ENCODE data around the gene GNAL.
"Not testable (repeated sequence)": the region's sequence is repeated elsewhere in the genome, so short reads cannot be mapped to it uniquely, and the experiment has no call there.

The GNAL gene

GRCh38 chr18:11688972-11689668 is at the start of gene GNAL:
Gene GNAL (plus strand): TSS chr18:11689264. CDS start chr18:11689564, 300 bp downstream.
- TF ChIP-seq CTCF (IDR thresholded peaks at IDR 0.05; ENCODE audit: low read depth, low read length) (no peak), POLR2A (IDR thresholded peaks at IDR 0.05; ENCODE audit: extremely low read depth, insufficient read length) (no peak), MYC (IDR thresholded peaks at IDR 0.05; ENCODE audit: low read depth, low read length) (no peak), MAX (IDR thresholded peaks at IDR 0.05; ENCODE audit: low read depth, low read length) (no peak)
- H3K4me3 ChIP-seq (ENCODE audit: low read depth, low read length) = no peak within 1 kb of the TSS
- peak; percentile 80 for DNase-seq (ENCODE audit: low read depth)

- DNase-seq (ENCODE audit: low read depth); H3K4me3 ChIP-seq (ENCODE audit: low read depth, low read length): not testable (repeated sequence)
Observed at GRCh38 chr18:11647310-11647709, 41.8 kb upstream of the GNAL start.

- H3K4me3 ChIP-seq (ENCODE audit: low read depth, low read length) = not testable (repeated sequence)
Observed at GRCh38 chr18:11647804-11648203, 41.3 kb upstream of the GNAL start.

GRCh38 chr18:11649839-11650238 is 39.2 kb upstream of the GNAL start:
- TF ChIP-seq POLR2A (IDR thresholded peaks at IDR 0.05; ENCODE audit: extremely low read depth, insufficient read length) = no peak
- TF ChIP-seq MAX (IDR thresholded peaks at IDR 0.05; ENCODE audit: low read depth, low read length) = no peak
- no peak for TF ChIP-seq MYC (IDR thresholded peaks at IDR 0.05; ENCODE audit: low read depth, low read length)
- TF ChIP-seq CTCF (IDR thresholded peaks at IDR 0.05; ENCODE audit: low read depth, low read length) = no peak
- no peak overlapping the region for H3K4me3 ChIP-seq (ENCODE audit: low read depth, low read length)
- no peak for DNase-seq (ENCODE audit: low read depth)

More at GRCh38 chr18:11647804-11648203, 41.3 kb upstream of the GNAL start:
- not testable (repeated sequence) for DNase-seq (ENCODE audit: low read depth)

- H3K4me3 ChIP-seq (ENCODE audit: low read depth, low read length) = no peak overlapping the region
- no peak for DNase-seq (ENCODE audit: low read depth)
- TF ChIP-seq MAX (IDR thresholded peaks at IDR 0.05; ENCODE audit: low read depth, low read length) (no peak), CTCF (IDR thresholded peaks at IDR 0.05; ENCODE audit: low read depth, low read length) (no peak), MYC (IDR thresholded peaks at IDR 0.05; ENCODE audit: low read depth, low read length) (no peak)
Observed at GRCh38 chr18:11651899-11652298, 37.2 kb upstream of the GNAL start.

GRCh38 chr18:11653521-11653920 is 35.5 kb upstream of the GNAL start:
- no peak overlapping the region for H3K4me3 ChIP-seq (ENCODE audit: low read depth, low read length)
- TF ChIP-seq POLR2A (IDR thresholded peaks at IDR 0.05; ENCODE audit: extremely low read depth, insufficient read length) (no peak), CTCF (IDR thresholded peaks at IDR 0.05; ENCODE audit: low read depth, low read length) (no peak)
- DNase-seq (ENCODE audit: low read depth) = no peak

DNA sequence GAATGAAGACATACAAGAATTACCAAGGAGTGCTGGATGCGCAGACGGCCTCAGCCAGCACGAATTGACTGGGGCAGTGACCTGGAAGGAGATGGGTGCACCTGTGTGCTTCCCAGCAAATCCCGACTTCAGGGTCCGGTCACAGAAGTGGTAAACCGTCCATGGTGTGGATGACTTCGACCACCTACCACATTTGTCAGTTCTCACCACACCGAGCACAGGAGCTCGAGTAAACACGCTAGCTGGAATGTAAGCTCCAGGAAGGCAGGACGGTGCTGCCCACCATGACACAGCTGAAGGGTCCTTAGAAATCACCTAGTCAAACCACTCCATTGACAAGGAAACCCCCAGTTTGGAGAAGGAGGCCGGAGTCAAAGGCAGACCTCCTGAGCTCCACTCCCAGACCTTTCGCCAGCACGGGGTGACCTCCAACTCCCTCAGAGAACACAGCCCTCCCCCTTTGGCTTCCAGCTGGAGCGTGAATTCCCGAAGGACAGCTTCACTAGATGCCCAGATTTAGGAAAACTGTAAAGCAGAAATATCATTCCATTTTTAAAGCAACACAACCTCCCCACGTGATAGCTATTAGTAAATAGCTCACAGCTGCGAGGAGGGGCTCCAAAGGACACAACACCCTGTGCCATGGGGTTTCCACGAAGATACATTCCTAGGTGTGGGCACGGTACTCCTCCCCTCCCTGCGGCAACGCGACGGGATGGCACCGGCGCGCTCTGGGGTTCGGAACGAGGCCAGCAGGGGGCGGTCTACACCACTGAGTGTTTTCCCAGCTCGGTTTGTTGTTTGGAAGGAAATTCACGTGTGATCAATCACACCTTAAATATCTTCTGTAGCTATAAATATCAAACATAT is 34.1 kb upstream of the GNAL start:
- TF ChIP-seq MYC (IDR thresholded peaks at IDR 0.05; ENCODE audit: low read depth, low read length) (no peak), MAX (IDR thresholded peaks at IDR 0.05; ENCODE audit: low read depth, low read length) (no peak), CTCF (IDR thresholded peaks at IDR 0.05; ENCODE audit: low read depth, low read length) (peak; percentile 88)
- H3K4me3 ChIP-seq (ENCODE audit: low read depth, low read length) = no peak overlapping the region
- peak; percentile 49 for DNase-seq (ENCODE audit: low read depth)

All from NB4 (cell line).